Adrenal gland (tissue), 12 donors: ENCODE measurements around the gene IFT81. TPM values are rescaled to one million over a fixed set of nuclear protein-coding genes. Genes with fewer than 3 reads are reported as not detected.

Source experiments
- DNase-seq, 7 donors: peaks; one replicate each; pipeline ENCODE4 v3.0.0-alpha.2; 2019 to 2020
- H3K27ac ChIP-seq, 5 donors: fragments of 200-600 bp; sonication (generic) in 4 of 5; 1 replicate in 3 of 5; 2 replicates in 2 of 5; pipeline versions ENCODE4 v1.5.1 to v1.8.0; 2016 to 2020; ENCODE audit warnings: mild to moderate bottlenecking in 1 of 5
- H3K27me3 ChIP-seq: fragments of 200-600 bp; 2 replicates; pipeline ENCODE4 v1.8.0; 2021
- H3K36me3 ChIP-seq, 2 donors: fragments of 200-600 bp; replicated peaks in 1 of 2; 1 replicate in 1 of 2; 2 replicates in 1 of 2; pipeline versions ENCODE4 v1.5.1 to v1.8.0; 2018 to 2022
- H3K4me1 ChIP-seq, 2 donors: fragments of 200-600 bp; replicated peaks in 1 of 2; 1 replicate in 1 of 2; 2 replicates in 1 of 2; pipeline versions ENCODE4 v1.5.1 to v1.8.0; 2018 to 2021
- H3K4me3 ChIP-seq, 4 donors: fragments of 200-600 bp; sonication (generic) in 3 of 4; one replicate each; pipeline ENCODE4 v1.5.1; 2016 to 2018
- H3K9me3 ChIP-seq, 3 donors: fragments of 200-600 bp; sonication (generic) in 1 of 3; replicated peaks in 1 of 3; 1 replicate in 2 of 3; 2 replicates in 1 of 3; pipeline versions ENCODE4 v1.5.1 to v1.8.0; 2016 to 2021
- CTCF ChIP-seq, 6 experiments: fragments of 450-650 bp in 4 of 6; fragments of 200-600 bp in 2 of 6; sonication (generic) in 1 of 6; IDR thresholded peaks; 1 replicate in 5 of 6; 2 replicates in 1 of 6; pipeline versions ENCODE4 v1.5.1 to v1.8.0; 2016 to 2021; ENCODE audit warnings: antibody characterized with exemption in 6 of 6, mild to moderate bottlenecking in 2 of 6, moderate library complexity in 1 of 6
- POLR2A ChIP-seq, 2 donors: fragments of 450-650 bp; IDR thresholded peaks; one replicate each; pipeline ENCODE4 v1.6.1; 2017; ENCODE audit warnings: antibody characterized with exemption in 2 of 2, mild to moderate bottlenecking in 2 of 2, moderate library complexity in 1 of 2
- WGBS, 4 donors: extraction: QIAGEN DNeasy Blood & Tissue Kit in 2 of 4; methylation state at CpG; one replicate each; pipeline versions ENCODE4 v1.1.5 to v1.1.7; 2013 to 2017; 5-methylcytosine and 5-hydroxymethylcytosine counted together
- intact Hi-C, 2 donors: fragments of 100-400 bp; cut with DNase I; formaldehyde crosslinking; loops; one replicate each; pipeline versions ENCODE4 v1.14.1 to v1.15.0; 2022 to 2023
- polyA plus RNA-seq, 3 donors: library from polyadenylated mRNA; stranded (reverse); fragments of 200-250 nt in 2 of 3; fragments of 350-450 nt in 1 of 3; fragmentation: Illumina TruSeq in 1 of 3; extraction: RNeasy Lipid Tissue Mini Kit (QIAGEN cat#74804) in 1 of 3; gene quantifications; one replicate each; pipeline ENCODE4 v1.2.3, GENCODE V29; 2013 to 2014
- total RNA-seq, 9 donors: library from RNA; depleted of rRNA in 4 of 9; stranded (reverse); fragments of >200 nt in 4 of 9; fragments of 120-200 nt in 1 of 9; fragmentation: NEBNext Ultra II Directional in 1 of 9; extraction: Animal tissue kit (Norgen Biotek cat#: 25700) in 1 of 9; gene quantifications; one replicate each; pipeline versions ENCODE4 v1.1.0 to v1.2.4, GENCODE V29; 2013 to 2023
- donor health status: healthy with polysubstance abuse.
- donor health status: Bipolar disorder and iron deficiency.
- donor health status: DM: yes; HTN: yes; CAD: no.
- donor health status: DM: no; HTN: no; CAD: no.
- donor health status: DM: no; HTN: no; CAD: no.
- donor health status: DM: yes; HTN: yes; CAD: no.

Gene IFT81
- total and polyA plus RNA-seq, 12 donors, result 4.0 to 19.2 (median 10.5) TPM

GRCh38 chr12:110159671-110160245, 35.6 kb downstream of the IFT81 start:
- H3K36me3 ChIP-seq, result peaks cover 0 to 2% of the 10 kb centered on the region in 2 donors
- H3K4me1 ChIP-seq, result peaks cover 0 to 8% of the 10 kb centered on the region in 2 donors
- TF ChIP-seq POLR2A (IDR thresholded peaks at IDR 0.05) (no peak), CTCF (IDR thresholded peaks at IDR 0.05) (no peak)
- 93 to 95% (median 94%) methylated on average over 4 of the region's 4 CpGs for WGBS, 4 donors
- intact Hi-C loops, result no loop called here
- H3K9me3 ChIP-seq, result peaks cover 0 to 17% (median 5%) of the 10 kb centered on the region in 3 donors
- DNase-seq, result no peak
- no peak overlapping the region for H3K4me3 ChIP-seq
- H3K27me3 ChIP-seq, result no peaks in the 10 kb centered on the region
- no peak overlapping the region for H3K27ac ChIP-seq

GRCh38 chr12:110165540-110166159, 41.5 kb downstream of the IFT81 start:
- H3K27me3 ChIP-seq, result no peaks in the 10 kb centered on the region
- H3K4me3 ChIP-seq, result no peak overlapping the region
- peaks cover 0 to 2% of the 10 kb centered on the region in 2 donors for H3K36me3 ChIP-seq
- TF ChIP-seq CTCF (IDR thresholded peaks at IDR 0.05) (no peak), POLR2A (IDR thresholded peaks at IDR 0.05) (no peak)
- intact Hi-C loops, result no loop called here
- peaks cover 5 to 6% of the 10 kb centered on the region in 2 donors for H3K4me1 ChIP-seq
- no peaks in the 10 kb centered on the region for H3K9me3 ChIP-seq
- WGBS, 4 donors, result 55 to 63% (median 57%) methylated on average over 4 of the region's 4 CpGs
- DNase-seq, result no peak
- no peak overlapping the region for H3K27ac ChIP-seq

- Histone ChIP-seq H3K4me1 (peaks cover 5 to 15% of the 10 kb centered on the region in 2 donors), H3K9me3 (no peaks in the 10 kb centered on the region), H3K36me3 (peaks cover 0 to 2% of the 10 kb centered on the region in 2 donors), H3K27me3 (no peaks in the 10 kb centered on the region), H3K4me3 (no peak overlapping the region), H3K27ac (no peak overlapping the region)
- WGBS, 4 donors, result 90 to 95% (median 93%) methylated on average over 3 of the region's 3 CpGs
- no peak for DNase-seq
- no peak for TF ChIP-seq CTCF (IDR thresholded peaks at IDR 0.05)
- TF ChIP-seq POLR2A (IDR thresholded peaks at IDR 0.05), result no peak
- intact Hi-C loops, result no loop called here
Measured at GRCh38 chr12:110168732-110169455, 44.7 kb downstream of the IFT81 start.

- Histone ChIP-seq H3K27ac (peak overlapping the region in 1 of 5 donors; percentile 17), H3K9me3 (no peaks in the 10 kb centered on the region), H3K27me3 (no peaks in the 10 kb centered on the region), H3K4me1 (peaks cover 5 to 15% of the 10 kb centered on the region in 2 donors), H3K36me3 (no peaks in the 10 kb centered on the region), H3K4me3 (no peak overlapping the region)
- DNase-seq, result peak in 5 of 7 donors; percentile 21 to 71 (median 32)
- intact Hi-C loops, result no loop called here
- TF ChIP-seq POLR2A (IDR thresholded peaks at IDR 0.05) (no peak), CTCF (IDR thresholded peaks at IDR 0.05) (no peak)
Measured at GRCh38 chr12:110170535-110171185, 46.5 kb downstream of the IFT81 start.
